Midbrain (tissue), 1 donor: ENCODE data around the gene LPAR2.

ENCODE experiments used
- DNase-seq: peaks from one replicate; lab custom pipeline; 2025; lab: John Stamatoyannopoulos, UW

Gene LPAR2

GRCh38 chr19:19653597-19654147, 25.7 kb upstream of the LPAR2 start:
- no peak for DNase-seq

DNA sequence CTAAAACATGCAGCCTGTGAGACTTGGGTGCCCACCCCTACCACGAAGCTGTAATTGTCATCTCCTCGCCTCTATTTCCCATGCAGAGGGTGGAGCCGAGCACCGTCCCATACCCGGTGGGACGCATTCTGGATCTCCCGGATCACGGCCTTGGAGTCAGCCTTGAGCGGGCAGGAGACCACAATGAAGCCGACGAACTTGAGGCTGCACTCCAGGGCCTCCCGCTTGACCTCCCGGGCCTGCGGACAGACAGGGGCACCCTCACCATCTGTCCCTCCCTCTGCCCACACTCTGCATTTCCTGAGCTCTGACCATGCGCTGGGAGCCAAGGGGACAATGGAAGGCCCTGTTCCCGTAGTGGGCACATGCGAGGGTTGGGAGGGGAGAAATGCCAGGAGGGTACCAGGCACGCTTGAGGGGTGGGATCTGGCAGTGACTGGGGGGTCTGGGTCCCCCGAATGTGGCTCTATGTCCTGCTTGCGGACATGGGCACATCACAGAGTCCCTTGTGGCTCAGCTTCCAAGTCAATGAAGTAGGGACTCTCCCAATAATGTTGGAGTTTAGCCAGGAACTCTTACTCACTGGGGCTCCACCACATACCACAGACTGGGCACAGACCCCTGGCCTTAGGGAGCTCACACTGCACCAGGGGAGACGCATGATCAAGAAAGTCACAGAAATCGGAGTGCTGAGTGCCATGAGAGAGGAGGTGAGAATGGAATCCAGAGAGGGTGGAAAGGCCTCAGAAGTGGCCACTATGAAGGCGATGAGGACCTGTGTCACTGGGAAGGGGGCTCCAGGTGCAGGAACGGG, 24.7 kb upstream of the LPAR2 start:
- no peak for DNase-seq

DNA sequence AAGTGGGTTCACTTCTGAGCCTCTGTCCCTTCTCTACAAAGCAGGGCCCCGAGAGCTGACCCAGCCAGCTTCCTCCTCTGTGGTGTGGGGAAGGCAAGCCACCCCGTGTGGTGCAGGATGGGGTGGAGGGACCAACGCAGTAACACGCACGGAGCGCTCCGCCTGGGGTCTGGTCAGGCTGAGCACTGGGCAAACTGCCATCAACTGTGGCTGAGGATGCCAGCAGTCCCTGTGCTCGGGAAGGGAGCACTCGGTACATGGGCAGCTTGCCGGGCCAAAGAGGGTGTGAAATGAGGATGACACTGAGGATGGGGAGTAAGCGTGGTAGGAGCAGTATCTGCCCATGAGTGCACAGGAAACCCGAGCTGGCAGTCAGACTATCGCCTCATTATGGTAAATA, 23.1 kb upstream of the LPAR2 start:
- peak; percentile 42 for DNase-seq

GRCh38 chr19:19650331-19650730, 22.3 kb upstream of the LPAR2 start:
- DNase-seq, result no peak

- DNase-seq, result no peak
Observed at GRCh38 chr19:19649580-19649995, 21.6 kb upstream of the LPAR2 start.

DNA sequence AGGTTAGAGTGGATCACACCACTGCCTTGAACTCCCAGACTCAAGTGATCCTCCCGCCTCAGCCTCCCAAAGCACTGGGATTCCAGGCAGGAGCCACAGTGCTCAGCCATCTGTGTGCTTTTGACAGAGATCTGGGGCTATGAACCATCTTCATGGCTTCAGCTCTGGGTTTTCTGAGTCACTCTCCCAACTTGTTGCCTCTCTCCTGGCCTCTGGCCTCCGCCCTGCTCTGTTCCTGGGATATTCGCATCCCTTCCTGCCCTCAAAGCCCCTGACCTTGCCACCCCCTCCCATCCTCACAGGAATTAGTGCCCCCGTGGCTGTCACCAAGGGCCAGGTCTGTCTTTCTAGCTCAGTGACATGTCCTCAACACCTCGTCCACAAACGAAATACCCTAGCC, 21.1 kb upstream of the LPAR2 start:
- DNase-seq, result no peak

DNA sequence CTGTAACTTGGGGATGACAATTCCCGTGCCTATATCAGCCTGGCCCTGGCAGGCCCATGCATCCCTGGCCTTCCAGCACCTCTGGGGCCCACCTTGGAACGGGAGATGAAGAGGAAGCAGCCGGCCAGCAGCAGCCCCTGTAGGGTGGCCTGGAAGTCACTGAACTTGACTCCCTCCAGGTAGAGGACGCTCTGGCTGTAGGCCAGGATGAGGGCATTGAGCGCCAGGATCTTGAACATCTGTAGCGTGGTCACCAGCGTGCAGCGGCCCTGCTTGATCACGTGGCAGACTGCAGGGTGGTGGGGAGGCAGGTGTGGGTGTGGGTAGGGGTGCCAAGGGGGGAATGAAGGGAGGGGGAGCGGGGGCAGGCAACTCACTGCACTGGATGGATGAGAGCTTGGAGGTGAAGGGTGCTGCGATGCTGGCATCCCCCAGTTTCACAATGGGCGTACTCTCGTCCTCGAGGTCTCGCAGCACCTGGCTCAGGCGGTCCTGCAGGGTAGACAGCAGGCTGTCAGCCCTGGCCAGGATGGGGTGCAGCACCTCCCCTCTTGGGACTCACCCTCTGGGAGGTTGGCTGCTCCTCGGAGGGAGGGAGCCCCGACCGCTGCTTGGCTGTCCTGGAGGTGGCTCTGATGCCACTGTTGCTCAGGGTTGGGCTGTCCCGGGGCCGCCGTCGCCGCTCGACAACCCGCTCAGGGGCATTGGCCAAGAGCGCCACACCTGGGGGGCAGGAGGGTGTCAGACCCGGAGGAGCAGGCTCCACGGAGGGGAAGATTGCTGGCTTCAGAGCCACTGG, 19.2 kb upstream of the LPAR2 start:
- no peak for DNase-seq

DNA sequence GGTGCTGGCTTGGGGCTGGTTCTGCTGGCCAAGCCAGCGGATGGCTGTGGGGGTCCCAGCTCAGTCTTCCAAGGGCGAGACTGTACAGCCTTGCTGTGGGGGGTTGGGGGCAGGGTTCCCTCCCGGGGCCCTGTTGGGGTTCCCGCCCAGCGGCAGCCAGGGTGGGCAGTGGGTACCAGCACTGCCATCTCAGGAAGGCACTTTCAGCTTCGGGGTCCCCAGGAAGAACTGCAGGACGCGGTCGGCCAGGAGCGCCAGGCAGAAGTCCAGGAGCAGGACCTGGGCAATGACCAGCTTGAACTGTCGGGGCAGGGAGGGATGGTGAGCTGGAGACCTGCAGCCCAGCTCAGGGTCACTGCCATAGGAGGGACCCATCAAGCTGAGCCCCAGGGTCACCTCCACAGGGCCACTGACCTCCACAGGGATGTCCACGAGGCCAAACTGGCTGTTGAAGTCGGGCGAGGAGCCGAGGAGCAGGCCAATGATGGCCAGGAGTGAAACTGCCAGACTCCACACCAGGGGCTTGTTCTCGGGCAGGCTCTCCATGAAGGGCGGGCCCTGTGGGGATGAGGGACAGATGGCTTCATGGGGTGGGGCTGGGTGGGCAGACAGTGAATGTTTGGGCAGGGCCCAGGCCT, 17.3 kb upstream of the LPAR2 start:
- DNase-seq, result no peak

GRCh38 chr19:19644054-19644388, 16.0 kb upstream of the LPAR2 start:
- DNase-seq, result no peak

GRCh38 chr19:19643158-19644053, 15.4 kb upstream of the LPAR2 start, which contains the start of gene GMIP:
Gene GMIP, minus strand, starts transcription at chr19:19643657. Its CDS starts 128 bp downstream, at chr19:19643529.
- DNase-seq, result peak; percentile 59

GRCh38 chr19:19642506-19643157, 14.6 kb upstream of the LPAR2 start:
- DNase-seq, result no peak

GRCh38 chr19:19637523-19638251, 9.7 kb upstream of the LPAR2 start:
- DNase-seq, result no peak

DNA sequence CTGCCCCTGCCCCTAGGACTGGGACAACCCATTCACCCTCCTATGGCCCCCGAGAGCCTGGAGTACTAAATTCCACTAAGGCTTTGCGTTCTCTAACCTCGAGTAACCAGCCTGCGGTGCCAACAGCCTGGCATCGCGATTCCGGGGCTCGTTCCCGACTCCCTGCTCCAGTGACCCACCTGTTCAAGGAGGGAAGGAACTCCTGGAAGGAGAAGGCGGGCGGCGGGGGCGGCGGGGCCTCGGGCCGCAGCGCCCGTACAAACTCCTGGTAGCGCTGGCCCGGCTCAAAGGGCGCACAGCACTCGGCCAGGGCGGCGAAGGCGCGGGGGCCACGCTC, 9.1 kb upstream of the LPAR2 start:
- DNase-seq, result no peak

DNA sequence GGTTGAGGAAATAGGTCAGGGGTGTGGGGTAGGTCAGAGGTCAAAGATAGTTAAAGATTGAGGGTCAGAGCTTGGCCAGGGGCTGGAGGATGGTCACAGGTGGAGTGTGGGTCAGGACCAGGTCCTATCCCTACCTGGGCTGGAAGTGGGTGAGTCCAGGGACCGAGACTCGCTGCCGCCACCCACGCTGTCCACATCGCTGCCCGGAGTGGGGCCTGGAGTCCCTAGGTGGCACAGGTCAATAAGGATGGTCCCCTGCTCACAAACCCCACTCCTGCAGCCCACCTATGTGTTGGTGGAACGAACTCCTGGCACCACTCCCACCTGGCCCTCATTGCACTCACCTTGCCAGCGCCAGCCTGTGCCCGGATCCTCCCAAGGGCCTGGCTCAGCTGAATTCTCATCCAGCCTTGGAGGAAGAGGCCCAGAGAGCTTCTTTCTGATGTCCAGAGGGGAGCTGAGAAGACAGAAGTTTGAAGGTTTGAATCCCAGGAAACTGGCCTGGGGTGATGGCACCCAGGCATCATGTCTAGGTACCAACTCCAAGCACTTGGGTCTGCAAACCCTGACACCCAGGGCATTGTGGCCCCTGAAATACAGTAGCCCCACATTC, 8.7 kb upstream of the LPAR2 start:
- DNase-seq, result no peak

- DNase-seq, result no peak
Observed at GRCh38 chr19:19635313-19635702, 7.3 kb upstream of the LPAR2 start.

GRCh38 chr19:19634516-19635312, 6.7 kb upstream of the LPAR2 start:
- DNase-seq, result no peak

DNA sequence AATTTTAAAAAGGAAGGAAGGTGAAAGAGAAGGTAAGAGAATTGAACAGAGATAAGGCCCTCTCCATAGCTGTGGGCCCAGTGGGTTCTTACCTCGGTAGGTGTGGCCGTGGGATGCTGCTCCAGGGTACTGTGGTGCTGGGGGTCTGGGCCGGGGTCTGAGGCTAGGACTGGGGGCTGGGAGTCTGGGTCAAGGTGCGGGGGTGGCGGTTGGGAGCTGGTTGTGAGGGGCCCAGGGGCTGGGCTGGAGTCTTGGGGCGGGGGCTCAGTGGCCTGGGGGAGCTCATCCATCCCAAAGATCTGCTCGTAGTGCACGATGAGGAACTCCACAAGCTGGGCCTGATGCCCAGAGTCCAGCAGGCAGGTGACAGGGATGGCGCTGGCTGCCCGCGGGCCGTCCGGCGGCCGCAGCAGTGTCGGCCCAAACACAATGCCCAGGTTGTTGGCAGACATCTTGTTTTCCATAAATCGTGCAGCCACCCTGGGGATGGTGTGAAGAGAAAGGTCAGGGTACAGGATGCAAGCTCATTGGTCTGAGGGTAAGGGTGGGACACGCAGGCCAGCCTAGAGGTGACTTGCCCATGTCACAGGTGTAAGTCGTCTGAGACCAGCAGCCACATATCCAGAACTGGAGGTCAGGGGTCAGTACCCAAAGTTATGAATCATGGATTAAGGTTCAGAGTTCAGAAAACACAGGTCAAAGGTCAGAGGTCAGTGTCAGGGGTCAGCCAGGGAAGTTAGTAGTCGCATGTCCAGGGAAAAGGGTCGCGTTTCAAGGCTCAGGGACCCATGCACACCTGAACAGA, 5.9 kb upstream of the LPAR2 start:
- no peak for DNase-seq

DNA sequence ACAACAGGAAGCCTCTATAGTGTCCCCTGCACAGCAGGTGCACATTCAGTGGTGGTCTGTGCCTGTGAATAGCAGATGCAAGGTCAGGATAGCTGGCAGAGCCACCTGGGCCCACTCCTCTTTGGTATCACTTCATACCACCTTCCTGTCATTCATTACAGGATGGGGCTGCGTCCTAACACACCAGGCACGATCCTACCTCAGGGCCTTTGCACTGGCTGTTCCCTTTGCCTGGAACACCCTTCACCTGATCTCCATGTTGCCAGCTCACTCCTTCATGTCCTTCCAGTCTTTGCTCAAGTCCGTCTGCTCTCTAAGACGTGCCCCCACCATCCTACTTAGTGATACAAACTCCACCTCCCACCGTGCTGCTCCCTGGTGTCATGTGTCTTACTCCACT, 4.6 kb upstream of the LPAR2 start:
- DNase-seq, result no peak
